HG03521 (cell line): ENCODE results near the gene TOPORS.
"Not testable (repeated sequence)": the region's sequence is repeated elsewhere in the genome, so short reads cannot be mapped to it uniquely, and the experiment has no call there.

ENCODE experiments used
- ATAC-seq: cut with Tn5 transposase; IDR thresholded peaks from one replicate; pipeline ENCODE4 v1.9.1; 2021; ENCODE audit warnings: mild to moderate bottlenecking, moderate library complexity; ENCODE audit not compliant: unreplicated experiment

TOPORS gene

DNA sequence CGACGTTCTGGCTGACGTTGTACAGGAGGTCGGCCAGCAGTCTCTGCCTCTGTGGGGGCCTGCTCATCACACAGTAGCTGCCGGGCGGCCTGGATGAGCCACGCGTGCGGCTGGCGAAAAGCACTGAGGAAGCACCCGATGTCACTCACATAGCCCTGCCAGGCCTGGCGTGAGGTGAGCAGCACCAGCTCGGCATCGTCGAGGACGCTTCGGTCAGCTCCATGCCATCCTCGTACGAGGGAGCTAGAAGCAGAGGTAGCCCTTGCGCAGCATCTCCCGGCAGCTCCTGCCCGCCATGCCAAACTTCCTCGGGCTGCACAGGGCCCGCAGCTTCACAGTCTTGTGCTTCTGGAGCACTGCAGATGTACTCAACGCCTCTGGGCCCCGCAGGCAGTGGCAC is 14.4 kb upstream of the TOPORS start:
- no peak for ATAC-seq

DNA sequence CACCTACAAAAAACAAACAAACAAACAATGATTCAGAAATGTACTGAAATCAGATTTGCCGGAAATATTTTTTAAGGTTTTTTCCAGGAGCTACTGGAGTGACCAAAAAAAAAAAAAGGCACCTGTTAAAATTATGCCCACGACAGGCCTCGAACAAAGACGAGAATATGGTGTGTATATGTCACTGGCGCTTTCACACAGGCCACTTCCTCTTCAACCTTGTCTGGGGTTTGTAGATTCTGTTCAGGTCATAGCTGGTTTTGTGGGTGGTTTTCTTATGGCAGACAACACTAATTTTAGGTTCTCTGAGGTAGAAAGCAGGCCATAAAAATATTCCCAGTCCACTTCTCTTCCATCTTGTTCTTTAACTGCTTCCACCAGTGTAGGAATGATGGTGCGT is 13.6 kb upstream of the TOPORS start:
- no peak for ATAC-seq

DNA sequence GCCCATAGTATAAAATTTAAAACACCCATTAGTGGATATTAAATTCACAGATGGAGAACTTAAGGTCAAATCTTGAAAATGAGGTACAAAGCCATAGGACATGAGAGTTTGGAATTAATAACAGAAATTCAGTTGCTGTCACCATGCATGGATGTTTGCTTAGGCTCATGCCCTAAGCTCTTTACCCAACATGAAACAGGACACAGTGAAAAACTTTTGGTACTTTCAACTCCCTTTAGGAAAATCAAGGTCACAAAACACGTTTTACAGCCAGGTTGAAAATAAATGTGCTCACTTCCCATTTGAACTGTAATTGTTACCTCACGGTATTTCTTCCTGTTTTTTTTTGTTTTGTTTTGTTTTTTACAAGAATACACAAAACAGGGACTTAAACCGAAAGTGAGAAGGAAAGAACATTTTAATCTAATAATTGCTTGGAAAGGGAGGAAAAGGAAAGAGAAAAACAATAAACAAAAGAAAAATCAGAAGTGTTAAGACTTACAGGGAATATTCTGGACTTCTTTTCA is 6.1 kb upstream of the TOPORS start:
- no peak for ATAC-seq

- no peak for ATAC-seq
These were observed 2.2 kb upstream of the TOPORS start for GRCh38 chr9:32554591-32554990.

- no peak for ATAC-seq
These were observed 1.7 kb upstream of the TOPORS start for GRCh38 chr9:32554107-32554506.

GRCh38 chr9:32551276-32552051 is 922 bp downstream of the TOPORS start:
- no peak for ATAC-seq

GRCh38 chr9:32550562-32551275 is 1.7 kb downstream of the TOPORS start:
- ATAC-seq = peak; percentile 70

- ATAC-seq = no peak
These were observed 2.2 kb downstream of the TOPORS start for GRCh38 chr9:32550150-32550561.

GRCh38 chr9:32548213-32548612 is 4.2 kb downstream of the TOPORS start:
- not testable (repeated sequence) for ATAC-seq

GRCh38 chr9:32545884-32546283 is 6.5 kb downstream of the TOPORS start:
- no peak for ATAC-seq

DNA sequence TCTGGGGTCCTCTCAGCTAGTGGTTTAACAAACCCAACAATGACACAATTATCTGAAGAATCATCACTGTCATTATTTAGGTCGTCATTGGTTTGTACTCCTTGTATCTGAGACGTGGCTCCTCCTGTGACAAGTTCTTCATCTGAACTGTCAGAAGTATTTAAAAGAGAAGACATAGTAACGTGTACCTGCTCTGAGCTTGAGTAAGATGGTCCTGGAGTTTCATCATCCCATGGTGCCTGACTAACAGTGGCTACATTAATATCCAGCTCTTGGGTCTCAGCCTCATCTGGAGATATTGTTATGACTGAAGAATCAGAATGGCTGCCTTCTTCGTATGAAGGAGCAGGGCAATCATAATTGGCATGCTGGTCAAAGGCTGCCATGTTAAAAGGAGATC is 9.3 kb downstream of the TOPORS start:
- ATAC-seq = no peak

- no peak for ATAC-seq
These were observed 18.6 kb downstream of the TOPORS start for GRCh38 chr9:32533816-32534215.

GRCh38 chr9:32533336-32533735 is 19.1 kb downstream of the TOPORS start:
- ATAC-seq = no peak

DNA sequence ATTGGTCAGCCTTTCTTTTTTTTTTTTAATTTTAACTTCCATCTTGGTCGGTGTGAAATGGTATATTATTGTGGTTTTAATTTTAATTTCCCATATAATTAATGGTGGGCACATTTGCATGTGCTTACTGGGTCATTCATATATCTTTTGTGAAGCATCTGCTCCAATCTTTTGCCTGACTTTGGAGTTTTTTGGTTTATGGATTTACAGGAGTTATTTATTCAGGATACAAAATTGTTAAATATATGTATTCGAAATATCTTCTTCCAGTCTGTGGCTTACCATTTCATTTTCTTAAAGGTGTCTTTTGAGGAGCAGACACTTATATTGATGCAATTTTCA is 25.7 kb downstream of the TOPORS start:
- no peak for ATAC-seq

DNA sequence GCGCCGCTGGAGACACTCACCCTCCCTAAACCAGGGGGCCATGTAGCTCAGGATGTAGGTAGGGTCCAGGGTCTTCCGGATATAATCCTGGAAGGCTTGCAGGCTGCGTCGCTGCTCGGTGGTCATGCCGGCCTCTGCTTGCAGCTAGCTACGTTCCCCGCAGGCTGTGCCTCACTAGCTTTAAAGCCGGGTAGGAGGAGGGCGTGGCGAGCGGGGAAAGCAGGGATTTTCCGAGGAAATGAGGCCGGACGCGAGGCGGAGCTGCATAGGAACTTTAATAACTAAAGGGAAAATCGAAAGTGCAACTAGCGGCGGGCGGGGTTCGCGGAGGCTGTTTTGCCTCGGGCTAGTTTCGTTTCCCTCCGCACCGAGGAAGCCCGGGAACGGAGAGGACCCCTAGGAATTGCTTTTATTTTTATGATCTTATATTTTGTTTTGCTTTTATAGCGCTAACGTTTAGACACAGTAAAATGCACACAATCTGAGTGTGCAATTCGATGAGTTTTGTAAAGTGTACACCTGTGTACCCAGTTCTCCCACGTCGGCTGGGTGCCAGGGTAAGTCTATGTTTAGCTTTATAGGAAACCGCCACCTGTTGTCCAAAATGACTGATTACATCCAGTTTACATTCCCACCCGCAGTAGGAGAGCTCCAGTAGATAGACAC is 26.2 kb downstream of the TOPORS start, which contains the start of gene RIGI:
TSS of gene RIGI (minus strand) at position 156 of the 666 bp plus-strand sequence. CDS start at position 126, 30 bp downstream.
- peak; percentile 45 for ATAC-seq

DNA sequence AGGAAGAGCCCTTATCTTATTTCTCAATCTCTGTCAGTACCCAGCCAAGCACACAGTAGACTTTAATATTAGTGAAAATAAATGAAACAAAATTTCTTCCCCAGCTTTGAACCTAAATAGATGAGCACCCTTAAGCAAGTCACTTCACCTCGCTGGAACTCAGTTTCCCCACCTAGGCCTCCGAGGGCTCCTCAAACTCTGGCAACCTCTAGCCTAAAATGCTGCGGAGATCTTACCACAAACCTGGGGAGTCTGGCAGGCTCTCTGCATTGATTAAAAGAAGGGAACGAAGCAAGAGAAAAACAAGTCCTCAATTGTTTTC is 26.7 kb downstream of the TOPORS start:
- ATAC-seq = peak; percentile 10

- peak; percentile 16 for ATAC-seq
These were observed 27.3 kb downstream of the TOPORS start for GRCh38 chr9:32524892-32525708.

GRCh38 chr9:32524558-32524891 is 27.9 kb downstream of the TOPORS start:
- not testable (repeated sequence) for ATAC-seq

DNA sequence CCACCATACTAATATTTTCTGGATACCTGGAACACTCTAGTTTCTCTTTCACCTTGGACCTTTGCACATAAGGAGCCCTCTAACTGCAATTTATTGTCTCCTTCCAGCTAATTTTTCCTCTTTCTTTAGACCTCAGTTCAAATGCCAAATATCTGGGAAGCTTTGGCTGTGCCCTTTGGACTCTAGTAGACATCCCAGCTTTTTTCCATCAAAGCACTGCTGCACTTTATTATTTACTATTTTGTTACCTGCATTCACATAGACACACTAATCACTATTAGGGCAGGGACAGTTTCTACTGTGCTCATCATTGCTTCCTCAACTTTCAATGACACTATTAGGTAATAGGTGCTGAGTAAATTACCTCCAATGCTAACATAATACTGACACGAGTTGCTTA is 28.5 kb downstream of the TOPORS start:
- no peak for ATAC-seq

- no peak for ATAC-seq
These were observed 34.1 kb downstream of the TOPORS start for GRCh38 chr9:32518276-32518675.

DNA sequence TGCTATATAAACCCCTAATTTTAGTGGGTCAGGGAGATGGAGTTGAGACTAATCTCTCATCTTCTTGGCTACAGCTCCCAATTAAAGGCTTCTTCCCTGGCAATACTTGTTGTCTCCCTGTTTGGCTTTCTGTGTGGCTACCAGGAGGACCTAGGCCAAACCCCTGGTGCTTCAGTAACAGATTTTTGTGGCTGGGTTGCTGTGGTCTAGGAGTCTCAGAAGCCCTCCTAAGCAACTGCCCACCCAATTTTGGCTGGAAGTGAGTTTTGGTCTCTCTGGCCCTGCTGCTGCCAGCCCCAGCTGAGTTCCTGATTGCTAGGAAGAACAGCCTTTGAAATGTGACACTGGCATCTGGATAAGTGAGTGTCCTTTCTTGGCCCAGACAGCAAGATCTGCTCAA is 36.1 kb downstream of the TOPORS start:
- ATAC-seq = no peak
